DMS 273 (cell line): ENCODE measurements around the gene RBM17.
"Not testable (repeated sequence)": the region's sequence is repeated elsewhere in the genome, so short reads cannot be mapped to it uniquely, and the experiment has no call there.

ENCODE experiments used
- DNase-seq: peaks from one replicate; lab custom pipeline; 2025; ENCODE audit not compliant: unreplicated experiment; lab: John Stamatoyannopoulos, UW

Gene RBM17

GRCh38 chr10:6079044-6079443 lies 9.8 kb upstream of the RBM17 start:
- DNase-seq: no peak

GRCh38 chr10:6080417-6080973 lies 8.3 kb upstream of the RBM17 start:
- no peak for DNase-seq

GRCh38 chr10:6082496-6083395 lies 6.1 kb upstream of the RBM17 start:
- DNase-seq: no peak

- no peak for DNase-seq
These were observed 5.0 kb upstream of the RBM17 start for GRCh38 chr10:6083523-6084475.

DNA sequence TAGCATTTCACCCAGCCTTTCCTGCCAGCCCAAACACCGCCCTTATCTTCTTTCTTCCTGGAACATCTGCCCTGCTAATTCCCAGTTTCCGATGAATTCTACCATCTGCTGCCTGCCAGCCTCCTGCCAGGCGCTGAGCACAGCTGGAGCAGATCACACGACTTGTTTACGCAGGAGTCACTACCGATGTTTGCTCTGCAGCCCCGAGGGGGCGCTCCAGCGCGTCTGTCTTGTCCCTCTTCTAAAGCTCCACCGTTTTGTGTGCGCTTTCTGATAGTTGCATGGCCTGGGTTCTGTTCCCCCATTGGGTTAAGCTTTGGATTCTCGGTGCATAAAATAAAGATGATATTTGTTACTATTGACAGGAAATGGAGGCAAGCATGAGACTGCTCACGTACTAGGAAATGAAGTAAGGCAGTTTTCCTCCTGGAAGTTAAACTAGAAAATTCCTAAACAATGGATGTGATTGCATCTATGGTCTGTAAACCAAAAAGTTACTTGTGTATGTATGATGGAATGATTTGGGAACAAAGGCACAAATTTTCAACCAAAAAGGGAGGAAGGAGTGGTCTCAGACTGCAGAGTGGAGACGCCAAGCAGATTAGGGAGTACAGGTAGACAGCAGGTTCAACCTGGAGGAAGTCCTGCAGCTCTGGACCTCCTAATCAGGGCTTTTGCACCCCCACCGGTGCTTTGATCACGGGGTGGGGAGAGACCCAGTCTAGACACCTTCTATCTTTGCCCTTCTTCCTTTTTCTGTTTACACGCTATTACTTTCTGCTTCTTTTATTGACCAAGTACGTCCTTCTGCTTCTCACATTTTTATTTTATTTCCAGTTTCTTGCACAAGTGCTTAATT lies 2.2 kb upstream of the RBM17 start:
- peak; percentile 97 for DNase-seq

DNA sequence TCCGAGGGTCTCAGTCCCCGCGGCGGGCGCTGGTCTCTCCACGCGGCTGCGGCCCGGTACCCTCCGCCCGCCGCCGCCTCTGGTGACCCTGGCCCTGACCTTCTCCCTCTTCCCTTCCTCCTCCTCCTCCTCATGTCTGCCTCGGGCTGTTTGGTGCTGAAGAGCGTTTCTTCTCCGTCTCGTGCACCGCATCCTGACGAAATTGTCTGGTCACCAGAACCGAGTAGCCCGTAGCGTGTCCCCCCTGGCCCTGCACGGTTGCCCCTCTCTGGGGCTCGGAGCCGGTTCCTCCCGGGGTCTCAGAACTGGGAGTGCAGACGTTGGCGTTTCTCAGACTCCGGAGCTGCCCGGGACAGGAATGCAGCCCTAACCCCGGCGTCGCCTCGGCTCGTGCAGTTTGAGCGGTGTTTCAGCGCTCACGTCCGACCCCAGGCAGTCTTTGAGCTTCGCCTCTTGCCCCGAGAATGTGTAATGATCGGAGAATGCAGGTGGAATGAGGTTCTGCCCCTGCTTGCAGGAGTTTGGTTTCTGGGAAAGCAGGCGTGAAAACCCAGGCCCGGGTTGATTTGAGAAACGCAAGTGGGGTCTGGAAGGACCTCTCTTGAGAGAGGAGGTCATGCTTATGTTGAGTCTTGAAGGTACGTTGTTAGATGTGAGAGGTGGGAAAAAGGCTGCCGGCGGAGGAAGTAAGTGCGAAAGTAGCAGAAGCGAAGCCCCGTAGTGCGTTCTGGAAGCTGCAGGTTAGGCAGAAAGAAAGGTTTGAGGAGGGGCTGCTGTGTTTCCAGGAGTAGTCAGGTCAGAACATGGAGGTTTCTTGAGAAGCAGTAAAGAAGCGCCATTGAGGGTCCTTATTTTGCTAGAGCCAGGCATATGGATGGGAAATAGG lies 743 bp downstream of the RBM17 start:
- DNase-seq: peak; percentile 42

DNA sequence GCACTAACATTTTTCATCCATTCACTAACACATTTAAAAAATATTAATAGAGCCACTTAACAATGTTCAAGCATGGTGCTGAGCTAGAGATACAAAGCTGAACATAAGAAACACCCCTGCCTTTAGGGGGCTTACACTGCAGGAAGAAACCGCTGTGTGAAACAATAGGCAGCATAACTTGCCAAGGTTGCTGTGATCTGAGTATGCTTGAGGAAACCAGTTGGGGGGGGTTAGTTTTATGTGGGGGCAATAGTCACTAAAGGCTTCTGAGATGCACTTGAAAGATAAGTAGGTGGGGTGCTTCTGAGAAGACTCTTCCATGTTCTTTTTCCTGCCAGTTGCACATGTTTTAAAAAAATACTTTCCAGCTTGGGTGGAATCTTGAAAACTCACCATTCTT lies 2.8 kb downstream of the RBM17 start:
- DNase-seq: no peak

GRCh38 chr10:6092731-6093130 lies 3.9 kb downstream of the RBM17 start:
- DNase-seq: no peak

DNA sequence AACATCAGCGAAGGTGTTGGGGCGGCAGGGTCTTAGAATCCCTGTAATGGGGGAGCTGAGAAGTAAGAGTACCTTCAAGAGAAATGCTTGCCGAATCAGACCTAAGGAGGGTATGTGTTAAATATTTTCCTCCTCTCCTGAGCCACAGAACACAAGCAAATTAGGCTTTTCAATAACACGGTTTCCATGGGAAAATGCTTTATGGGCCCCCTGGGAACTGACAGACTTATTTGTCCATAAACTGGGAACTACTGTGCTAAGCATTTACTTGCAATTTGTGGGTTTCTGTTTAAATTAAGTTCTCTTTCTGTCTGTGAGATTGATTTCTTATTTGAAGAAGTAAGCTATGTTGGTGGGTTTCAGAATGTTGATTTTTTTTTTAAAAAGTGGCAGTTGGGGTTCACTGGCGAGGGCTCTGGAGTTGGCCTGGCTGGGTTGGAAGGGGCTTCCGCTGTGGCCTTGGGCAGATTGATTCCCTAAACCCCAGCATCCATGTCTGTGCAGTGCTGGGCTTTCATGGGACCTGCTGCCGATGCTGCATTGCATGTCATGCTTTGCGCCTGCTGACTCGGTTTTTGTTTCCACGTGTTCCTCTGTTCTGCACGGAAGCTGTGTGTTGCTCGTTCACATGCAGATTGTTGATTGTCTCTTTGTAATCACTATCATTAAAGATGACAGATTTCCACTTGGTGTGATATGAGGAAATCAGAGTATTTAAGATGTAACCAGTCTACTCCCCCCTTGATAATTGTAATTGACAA lies 7.2 kb downstream of the RBM17 start:
- no peak for DNase-seq

- DNase-seq: no peak
These were observed 8.2 kb downstream of the RBM17 start for GRCh38 chr10:6097063-6097462.

DNA sequence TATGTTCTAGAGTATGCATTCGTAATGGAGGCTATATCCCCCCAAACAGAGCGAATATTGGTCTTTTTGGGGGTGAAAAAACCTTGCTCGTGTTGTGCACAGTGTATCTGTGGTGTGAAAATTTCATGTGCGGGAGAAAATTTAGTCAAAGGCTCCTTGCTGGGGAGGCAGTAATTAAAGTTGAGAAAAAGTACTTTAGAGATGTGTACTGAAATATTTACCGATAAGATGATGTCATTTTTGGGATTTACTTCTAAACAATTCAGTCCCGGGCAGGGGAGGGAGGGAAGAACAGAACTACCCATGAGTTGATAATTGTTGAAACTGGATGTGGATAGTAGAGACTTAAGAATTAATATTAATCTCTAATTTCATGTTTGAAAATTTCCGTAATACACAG lies 9.3 kb downstream of the RBM17 start:
- no peak for DNase-seq

DNA sequence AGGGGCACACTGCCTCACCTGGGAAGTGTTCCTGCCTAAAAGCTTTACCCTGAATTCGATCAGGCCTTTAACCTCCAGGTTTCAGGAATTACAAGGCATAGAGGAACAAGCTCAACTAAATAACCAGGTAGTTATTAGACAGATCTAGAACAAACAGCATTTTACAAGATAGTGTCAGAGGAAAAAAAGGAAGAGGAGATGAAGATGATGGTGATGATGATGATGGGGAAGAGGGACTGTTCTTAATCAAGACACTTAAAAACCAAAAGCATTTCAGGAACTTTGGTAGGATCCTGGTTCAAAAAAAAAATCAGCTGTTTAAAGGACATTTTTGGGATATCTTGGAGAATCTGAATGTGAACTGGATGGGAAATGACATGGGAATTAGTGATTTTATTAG lies 11.5 kb downstream of the RBM17 start:
- no peak for DNase-seq

- DNase-seq: peak; percentile 72
These were observed 12.3 kb downstream of the RBM17 start for GRCh38 chr10:6101181-6101580.

DNA sequence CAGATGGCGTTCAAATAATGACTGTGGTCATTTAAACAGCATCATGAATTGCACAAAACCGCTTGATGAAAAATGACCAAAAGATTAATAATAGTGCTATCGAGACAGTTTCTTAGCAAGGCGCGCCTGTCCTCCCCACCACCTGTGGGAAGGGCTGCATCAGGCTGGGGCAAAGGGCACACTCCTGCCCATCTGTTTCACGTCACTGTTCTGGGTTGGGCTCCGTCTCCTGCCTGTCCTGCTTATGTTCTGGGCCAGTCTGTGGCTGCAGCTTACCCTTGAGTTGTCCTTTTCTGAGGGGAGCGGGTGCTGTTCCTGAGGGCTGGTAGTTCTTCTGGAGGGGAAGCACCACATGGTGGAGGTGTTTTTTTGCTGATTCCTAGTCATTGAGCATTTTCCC lies 13.3 kb downstream of the RBM17 start:
- DNase-seq: no peak

DNA sequence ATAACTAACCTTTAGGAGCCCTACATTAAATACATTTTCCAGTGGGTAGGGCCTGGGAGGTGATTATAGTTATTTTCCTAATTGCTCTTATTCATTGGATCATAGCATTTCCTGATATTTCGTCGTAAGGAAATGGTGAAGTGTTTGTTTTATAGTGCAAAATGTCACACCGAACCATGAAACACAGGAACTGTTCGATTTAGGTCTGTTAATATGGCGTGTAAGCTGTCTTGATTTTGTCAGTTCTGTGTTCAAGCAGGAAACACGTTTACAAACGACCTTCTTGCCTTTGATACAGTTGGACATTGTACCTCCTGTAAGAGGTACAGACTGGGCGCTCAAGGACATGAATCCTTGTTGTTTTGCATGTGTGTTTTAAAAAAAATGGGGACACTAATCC lies 14.8 kb downstream of the RBM17 start:
- DNase-seq: no peak

- DNase-seq: not testable (repeated sequence)
These were observed 18.8 kb downstream of the RBM17 start for GRCh38 chr10:6107616-6108015.

DNA sequence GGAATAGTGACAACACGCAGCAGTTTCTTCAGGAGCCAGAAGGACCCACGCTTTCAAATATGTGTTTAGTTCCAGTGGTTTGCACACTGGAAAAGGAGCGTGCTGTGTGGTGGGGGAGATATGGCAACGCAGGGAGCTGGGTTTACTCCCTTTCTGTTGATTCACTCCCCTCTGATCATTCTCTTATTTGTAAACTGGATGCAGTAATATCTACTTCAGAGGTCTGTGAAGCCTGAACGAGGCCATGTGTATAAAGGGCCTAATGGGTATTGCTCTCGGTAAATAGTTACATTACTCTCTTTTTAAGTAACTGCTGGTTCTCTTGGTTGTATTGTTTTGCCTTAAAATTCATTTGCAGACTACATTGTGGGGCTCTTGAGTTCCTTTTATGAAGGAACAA lies 19.2 kb downstream of the RBM17 start:
- DNase-seq: no peak

DNA sequence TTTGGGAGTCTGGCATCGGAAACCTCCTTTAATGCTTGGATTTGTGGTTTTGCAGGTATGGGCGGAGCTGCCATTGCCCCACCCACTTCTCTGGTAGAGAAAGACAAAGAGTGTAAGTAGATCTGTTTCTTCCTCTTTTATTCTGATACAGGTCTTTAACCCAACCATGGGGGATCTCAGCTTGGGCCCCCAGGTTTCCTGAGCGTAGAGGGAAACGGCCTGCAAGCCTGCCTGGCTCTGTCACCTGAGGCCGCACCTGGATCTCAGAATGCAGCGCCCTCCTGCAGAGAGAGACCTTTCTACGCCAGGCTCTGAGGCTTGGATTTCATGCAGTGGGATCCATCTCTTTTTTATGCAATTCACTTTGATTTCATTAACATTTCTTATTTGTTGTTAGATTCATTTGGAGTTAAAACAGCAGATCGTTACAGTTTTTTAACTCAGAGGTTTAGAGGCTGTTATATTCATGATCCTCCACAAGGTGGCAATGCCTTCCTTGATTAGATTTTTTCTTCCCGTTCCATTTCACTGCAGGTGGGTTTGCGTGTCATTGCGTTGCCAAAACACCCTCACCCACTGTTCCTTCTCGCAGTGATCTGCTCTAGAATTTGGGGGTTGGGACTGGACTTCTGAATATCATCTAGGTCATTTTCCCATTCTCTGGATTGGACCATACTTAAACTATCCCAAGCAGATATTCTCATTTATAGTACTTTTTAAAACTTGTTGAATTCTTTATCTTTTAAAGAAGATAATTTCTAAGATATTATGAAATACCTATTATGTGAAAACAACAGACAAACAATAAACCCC lies 20.0 kb downstream of the RBM17 start:
- DNase-seq: peak; percentile 51
